ENCODE measurements around the gene SHOC2. TPM values are rescaled to one million over a fixed set of nuclear protein-coding genes. Genes with fewer than 3 reads are reported as not detected.
A peak's percentile ranks its signal among the peaks of the same experiment; 100 is the strongest.

The SHOC2 gene
- total RNA-seq, 2 experiments from 2014 or later, result 43.0 to 47.8 TPM

DNA sequence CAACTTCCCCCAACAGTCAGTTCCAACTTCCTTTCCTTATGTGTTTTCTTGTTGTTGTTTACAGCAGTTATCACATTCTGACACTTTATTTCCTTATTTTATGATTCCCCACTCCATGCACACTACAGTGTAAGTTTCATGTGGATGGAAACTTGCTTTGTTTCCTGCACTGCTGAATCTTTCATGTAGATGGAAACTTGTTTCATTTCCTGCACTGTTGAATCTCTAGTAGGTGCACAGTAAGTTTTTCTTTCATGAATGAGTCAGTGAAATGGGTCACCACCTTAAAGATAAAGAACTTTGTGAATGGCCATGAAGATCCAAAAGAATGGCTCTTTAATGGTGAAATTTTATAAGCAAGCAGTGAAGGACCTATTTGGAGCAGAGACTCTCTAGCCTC is 61.4 kb downstream of the SHOC2 start:
- H3K9me3 Mint-ChIP-seq, result peaks cover 13% of the 10 kb centered on the region
- ChIA-PET CTCF (no interaction called here), POLR2A (no interaction called here)
- H3K4me3 Mint-ChIP-seq, result no peak overlapping the region
- H3K27me3 Mint-ChIP-seq, result no peaks in the 10 kb centered on the region
- no peak for DNase-seq
- H3K36me3 Mint-ChIP-seq (ENCODE audit: low read depth), result peaks cover 44% of the 10 kb centered on the region
- peaks cover 26% of the 10 kb centered on the region for H3K4me1 Mint-ChIP-seq
- no peak overlapping the region for H3K27ac Mint-ChIP-seq

DNA sequence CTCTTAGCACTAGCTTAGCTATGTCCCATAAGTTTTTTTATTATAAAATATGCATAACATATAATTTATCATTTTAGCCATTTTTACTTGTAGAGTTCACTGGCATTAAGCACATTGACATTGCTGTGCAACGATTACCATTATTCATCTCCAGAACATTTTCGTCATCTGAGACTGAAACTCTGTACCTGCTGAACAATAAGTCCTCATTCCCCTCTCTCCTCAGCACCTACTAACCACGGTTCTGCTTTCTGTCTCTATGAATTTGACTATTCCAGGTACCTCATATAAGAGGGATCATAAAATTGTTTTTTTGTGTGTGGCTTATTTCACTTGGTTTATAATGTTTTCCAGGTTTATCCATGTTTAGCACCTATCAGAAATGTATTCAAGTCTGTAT is 64.1 kb downstream of the SHOC2 start:
- H3K4me3 Mint-ChIP-seq, result no peak overlapping the region
- CTCF ChIA-PET, result interaction anchor here (0.7 kb wide), 1 partner anchor 471 kb away, joined by 4 read pairs; no protein-coding TSS in a partner anchor
- DNase-seq, result no peak
- peaks cover 7% of the 10 kb centered on the region for H3K9me3 Mint-ChIP-seq
- H3K4me1 Mint-ChIP-seq, result peaks cover 26% of the 10 kb centered on the region
- H3K27me3 Mint-ChIP-seq, result no peaks in the 10 kb centered on the region
- POLR2A ChIA-PET, result no interaction called here
- no peak overlapping the region for H3K27ac Mint-ChIP-seq
- peaks cover 44% of the 10 kb centered on the region for H3K36me3 Mint-ChIP-seq (ENCODE audit: low read depth)

DNA sequence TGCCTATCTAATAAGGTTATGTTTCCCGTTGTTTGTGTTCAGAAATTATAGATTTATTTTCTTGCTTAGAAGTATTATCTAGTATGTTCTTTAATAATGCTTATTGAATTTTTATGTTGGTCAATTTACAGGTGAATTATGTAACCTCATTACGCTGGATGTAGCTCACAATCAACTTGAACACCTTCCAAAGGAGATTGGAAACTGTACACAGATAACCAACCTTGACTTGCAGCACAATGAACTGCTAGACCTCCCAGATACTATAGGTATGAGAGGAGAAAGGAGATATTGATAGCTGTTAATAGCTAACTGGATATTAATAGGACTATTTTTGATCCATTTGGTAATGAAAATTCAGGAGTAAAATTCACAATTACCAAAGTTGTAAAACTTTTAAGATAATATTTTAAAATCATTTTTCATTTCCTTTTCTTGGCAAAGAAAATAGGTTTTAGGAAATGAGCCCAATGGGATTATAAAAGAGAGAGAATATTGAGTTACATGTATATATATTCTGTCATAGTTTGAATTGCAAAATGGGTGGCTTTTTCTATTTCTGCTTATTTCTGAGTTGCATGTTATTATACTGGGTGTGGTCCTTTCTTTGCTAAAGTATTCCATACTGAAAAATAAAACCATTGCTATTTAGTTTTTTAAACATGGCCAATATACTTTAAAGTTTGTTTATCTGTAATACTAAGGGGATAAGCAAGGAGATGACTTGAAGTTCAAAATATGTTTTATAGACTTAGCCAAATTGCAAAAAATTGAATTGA is 66.3 kb downstream of the SHOC2 start:
- Mint-ChIP-seq H3K36me3 (ENCODE audit: low read depth) (peaks cover 44% of the 10 kb centered on the region), H3K4me3 (no peak overlapping the region), H3K27ac (no peak overlapping the region), H3K27me3 (no peaks in the 10 kb centered on the region), H3K9me3 (no peaks in the 10 kb centered on the region), H3K4me1 (peaks cover 11% of the 10 kb centered on the region)
- no peak for DNase-seq
- CTCF ChIA-PET, result interaction anchor here (1.1 kb wide), 1 partner anchor 8 kb away, joined by 3 read pairs; no protein-coding TSS in a partner anchor
- POLR2A ChIA-PET, result no interaction called here

DNA sequence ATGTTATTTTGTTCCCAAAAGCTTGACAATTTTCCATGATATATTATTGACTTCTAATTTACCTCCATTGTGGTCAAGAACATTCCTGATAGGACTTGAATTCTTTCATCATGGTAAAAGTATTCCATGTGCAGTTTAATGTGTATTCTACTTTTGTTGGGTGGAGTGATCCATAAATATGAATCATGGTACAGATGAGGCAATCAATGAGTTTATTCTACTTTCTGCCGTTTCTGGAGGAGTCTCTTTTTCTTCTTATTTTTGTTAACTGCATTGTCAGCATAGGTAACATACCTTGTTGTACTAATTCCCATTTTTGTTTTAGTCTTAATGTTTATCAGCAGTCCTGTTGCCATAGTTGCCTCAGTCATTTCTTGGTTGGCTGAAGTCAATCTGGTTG is 69.6 kb downstream of the SHOC2 start:
- no peak for DNase-seq
- Mint-ChIP-seq H3K27me3 (no peaks in the 10 kb centered on the region), H3K4me3 (no peak overlapping the region), H3K36me3 (ENCODE audit: low read depth) (peaks cover 40% of the 10 kb centered on the region), H3K27ac (no peak overlapping the region), H3K9me3 (no peaks in the 10 kb centered on the region), H3K4me1 (peaks cover 28% of the 10 kb centered on the region)
- POLR2A ChIA-PET, result no interaction called here
- CTCF ChIA-PET, result no interaction called here

DNA sequence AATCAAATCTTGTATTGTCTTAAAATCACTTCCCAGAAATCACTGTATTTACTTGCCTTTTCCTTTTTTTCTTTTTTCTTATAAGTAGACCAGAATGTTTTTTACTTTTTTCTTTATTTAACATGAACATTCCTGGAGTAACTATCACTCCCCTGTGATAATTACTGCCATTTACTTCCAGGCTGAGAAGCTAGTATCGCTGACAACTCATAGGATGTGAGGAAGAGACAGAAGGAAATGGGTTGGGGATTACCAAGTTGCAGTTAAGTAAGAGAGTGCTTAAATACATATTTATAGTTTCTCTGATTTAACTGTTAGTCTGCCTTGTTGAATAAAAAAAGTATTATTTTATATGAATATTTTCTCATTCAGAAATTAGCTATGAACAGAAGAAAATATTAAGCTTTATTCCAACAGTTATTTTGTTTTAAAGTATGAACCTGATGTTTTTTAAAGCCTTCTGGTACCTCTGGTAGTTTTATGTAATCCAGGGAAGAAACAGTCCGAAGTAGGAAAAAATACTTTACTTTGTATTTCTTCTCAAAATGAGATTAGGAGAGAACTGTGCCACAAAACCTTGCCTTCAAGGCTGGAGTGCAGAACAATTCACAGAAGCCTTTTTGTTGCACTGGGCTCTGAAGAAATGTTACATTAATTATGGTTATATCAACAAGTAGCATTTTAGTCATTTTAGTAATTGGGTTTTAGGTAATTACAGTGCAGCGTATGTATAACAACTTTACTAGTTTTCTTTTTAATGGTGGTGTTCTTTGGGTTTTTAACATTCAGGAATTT is 72.8 kb downstream of the SHOC2 start:
- no peak overlapping the region for H3K27ac Mint-ChIP-seq
- CTCF ChIA-PET, result no interaction called here
- peak overlapping the region; percentile 50 for H3K4me3 Mint-ChIP-seq
- peaks cover 36% of the 10 kb centered on the region for H3K36me3 Mint-ChIP-seq (ENCODE audit: low read depth)
- DNase-seq, result no peak
- no peaks in the 10 kb centered on the region for H3K9me3 Mint-ChIP-seq
- H3K4me1 Mint-ChIP-seq, result peaks cover 24% of the 10 kb centered on the region
- no peaks in the 10 kb centered on the region for H3K27me3 Mint-ChIP-seq
- POLR2A ChIA-PET, result interaction anchor here (0.6 kb wide), 1 partner anchor 10 kb away, joined by 8 read pairs; no protein-coding TSS in a partner anchor

DNA sequence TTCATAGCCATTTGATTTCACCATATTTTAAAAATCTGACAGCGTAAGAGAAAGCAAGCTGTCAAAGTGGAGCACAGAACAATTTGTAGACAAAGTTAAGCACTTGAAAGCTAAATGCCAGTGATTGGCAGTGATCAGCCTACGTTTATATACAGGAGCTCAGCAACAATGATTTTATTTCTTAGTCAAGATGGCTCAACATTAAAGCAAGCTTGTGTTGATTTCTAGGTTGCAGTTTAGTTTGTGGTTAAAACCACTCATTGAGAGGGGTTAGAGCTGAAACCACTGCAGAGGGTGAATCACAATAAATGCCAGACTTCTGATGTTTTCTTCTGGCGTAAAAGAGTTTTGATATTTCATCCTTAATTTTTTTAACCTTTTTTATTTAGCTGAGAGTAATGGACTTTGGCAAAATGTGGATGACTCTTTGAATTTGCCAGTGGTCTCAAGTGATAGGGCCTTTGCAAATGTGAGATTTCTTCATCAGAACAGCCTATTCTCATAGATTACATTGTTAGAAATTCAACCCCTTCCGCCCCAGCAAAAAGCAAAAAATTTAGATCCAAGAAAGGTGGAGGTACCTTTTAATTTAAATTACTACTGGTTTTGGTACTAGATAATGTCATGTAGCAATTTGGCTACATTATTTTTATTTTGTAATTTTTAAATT is 73.8 kb downstream of the SHOC2 start:
- Mint-ChIP-seq H3K36me3 (ENCODE audit: low read depth) (peaks cover 32% of the 10 kb centered on the region), H3K4me1 (peaks cover 24% of the 10 kb centered on the region), H3K4me3 (peak overlapping the region; percentile 50), H3K27me3 (no peaks in the 10 kb centered on the region), H3K9me3 (no peaks in the 10 kb centered on the region), H3K27ac (peak overlapping the region; percentile 13)
- POLR2A ChIA-PET, result interaction anchor here (0.7 kb wide), 1 partner anchor 220 kb away, joined by 3 read pairs; no protein-coding TSS in a partner anchor
- CTCF ChIA-PET, result no interaction called here
- DNase-seq, result peak; percentile 57

DNA sequence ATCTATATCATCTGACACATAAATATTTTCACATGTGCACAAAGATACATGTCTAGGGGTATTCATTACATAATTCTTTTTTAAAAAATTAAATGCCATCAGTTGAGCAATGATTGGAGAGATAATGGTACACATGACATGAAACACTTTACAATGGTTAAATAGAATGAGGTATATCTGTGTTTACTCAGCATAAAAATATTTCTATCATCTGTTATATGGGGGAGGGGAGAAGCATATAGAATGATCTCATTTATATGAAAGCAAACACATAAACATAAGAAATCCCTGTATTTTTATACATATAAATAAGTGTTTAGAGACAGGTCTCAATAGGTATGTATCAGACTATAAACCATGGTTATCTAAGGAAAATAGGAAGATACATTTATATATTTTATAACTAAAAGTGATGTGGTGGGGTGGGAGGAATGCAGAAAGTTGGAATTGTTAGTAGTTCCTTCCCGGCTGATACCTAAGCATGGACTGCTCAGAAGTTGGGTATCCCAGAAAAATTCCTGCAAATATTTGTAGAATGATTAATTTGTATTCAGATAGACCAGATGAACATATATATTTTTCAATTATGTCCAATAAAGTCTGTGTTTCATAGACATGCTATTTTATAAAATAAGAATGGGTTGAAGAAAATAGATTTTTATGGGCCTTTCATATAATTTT is 75.1 kb downstream of the SHOC2 start:
- no peak for DNase-seq
- Mint-ChIP-seq H3K9me3 (no peaks in the 10 kb centered on the region), H3K36me3 (ENCODE audit: low read depth) (peaks cover 25% of the 10 kb centered on the region), H3K4me1 (peaks cover 24% of the 10 kb centered on the region), H3K4me3 (no peak overlapping the region), H3K27ac (no peak overlapping the region), H3K27me3 (no peaks in the 10 kb centered on the region)
- POLR2A ChIA-PET, result no interaction called here
- CTCF ChIA-PET, result no interaction called here

DNA sequence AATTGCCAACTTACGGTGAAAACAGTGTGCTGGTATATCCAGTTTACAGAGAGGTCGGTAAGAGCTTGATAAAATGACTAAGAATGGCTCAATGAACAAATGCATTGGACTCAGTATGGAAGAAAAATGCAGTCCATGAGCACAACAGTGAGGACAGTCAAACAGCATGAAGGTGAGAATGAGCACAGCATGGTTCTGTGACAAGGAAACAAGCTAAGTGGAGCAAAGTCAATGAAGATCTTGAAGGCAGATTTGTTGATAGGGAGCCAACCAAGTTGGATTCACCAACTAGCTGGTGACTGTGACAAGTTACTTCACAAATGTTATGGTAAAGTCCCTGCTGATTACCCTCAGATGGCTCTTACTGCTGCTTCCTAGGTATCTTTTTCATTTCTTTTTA is 75.9 kb downstream of the SHOC2 start:
- Mint-ChIP-seq H3K27me3 (no peaks in the 10 kb centered on the region), H3K4me1 (peaks cover 24% of the 10 kb centered on the region), H3K9me3 (no peaks in the 10 kb centered on the region), H3K27ac (no peak overlapping the region), H3K4me3 (no peak overlapping the region), H3K36me3 (ENCODE audit: low read depth) (peaks cover 24% of the 10 kb centered on the region)
- ChIA-PET POLR2A (no interaction called here), CTCF (no interaction called here)
- no peak for DNase-seq

DNA sequence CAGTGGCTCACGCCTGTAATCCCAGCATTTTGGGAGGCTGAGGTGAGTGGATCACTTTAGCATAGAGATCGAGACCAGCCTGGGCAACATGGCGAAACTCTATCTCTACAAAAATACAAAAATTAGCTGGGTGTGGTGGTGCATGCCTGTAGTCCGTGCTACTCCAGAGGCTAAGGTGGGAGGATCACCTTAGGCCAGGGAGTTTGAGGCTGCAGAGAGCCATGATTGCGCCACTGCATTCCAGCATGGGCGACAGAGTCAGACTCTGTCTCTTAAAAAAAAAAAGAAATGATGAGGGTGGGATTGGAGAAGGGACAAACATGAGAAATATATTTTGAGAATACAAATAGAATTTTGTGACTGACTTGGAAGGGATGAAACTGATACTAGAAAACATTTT is 76.9 kb downstream of the SHOC2 start:
- ChIA-PET CTCF (interaction anchor here (0.6 kb wide), 1 partner anchor 588 kb away, joined by 3 read pairs; no protein-coding TSS in a partner anchor), POLR2A (no interaction called here)
- Mint-ChIP-seq H3K4me3 (no peak overlapping the region), H3K36me3 (ENCODE audit: low read depth) (peaks cover 25% of the 10 kb centered on the region), H3K27ac (no peak overlapping the region), H3K27me3 (no peaks in the 10 kb centered on the region), H3K4me1 (peaks cover 24% of the 10 kb centered on the region), H3K9me3 (no peaks in the 10 kb centered on the region)
- no peak for DNase-seq

DNA sequence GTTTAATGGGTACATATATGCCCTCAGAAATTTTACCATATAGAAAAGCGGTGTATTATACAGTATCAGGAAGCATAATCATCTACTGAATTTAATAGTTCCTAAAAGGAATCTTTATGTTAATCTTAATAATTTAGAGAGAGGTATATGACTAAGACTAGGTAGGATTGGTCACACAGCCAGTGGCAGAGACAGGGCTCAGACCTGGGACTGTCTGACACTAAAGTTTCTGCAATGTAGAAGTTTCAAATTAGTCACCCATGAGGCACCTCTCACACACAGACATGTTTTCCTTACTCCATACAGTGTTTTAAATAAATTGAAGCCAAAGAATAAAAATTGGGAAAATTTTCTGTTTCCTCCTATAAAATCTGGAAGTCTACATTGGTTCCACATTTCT is 84.6 kb downstream of the SHOC2 start:
- Mint-ChIP-seq H3K36me3 (ENCODE audit: low read depth) (peaks cover 36% of the 10 kb centered on the region), H3K27ac (no peak overlapping the region), H3K27me3 (no peaks in the 10 kb centered on the region), H3K4me3 (no peak overlapping the region), H3K9me3 (no peaks in the 10 kb centered on the region), H3K4me1 (no peaks in the 10 kb centered on the region)
- DNase-seq, result no peak
- ChIA-PET POLR2A (no interaction called here), CTCF (interaction anchor here (1.8 kb wide), 1 partner anchor 19 kb away, joined by 3 read pairs; no protein-coding TSS in a partner anchor)

DNA sequence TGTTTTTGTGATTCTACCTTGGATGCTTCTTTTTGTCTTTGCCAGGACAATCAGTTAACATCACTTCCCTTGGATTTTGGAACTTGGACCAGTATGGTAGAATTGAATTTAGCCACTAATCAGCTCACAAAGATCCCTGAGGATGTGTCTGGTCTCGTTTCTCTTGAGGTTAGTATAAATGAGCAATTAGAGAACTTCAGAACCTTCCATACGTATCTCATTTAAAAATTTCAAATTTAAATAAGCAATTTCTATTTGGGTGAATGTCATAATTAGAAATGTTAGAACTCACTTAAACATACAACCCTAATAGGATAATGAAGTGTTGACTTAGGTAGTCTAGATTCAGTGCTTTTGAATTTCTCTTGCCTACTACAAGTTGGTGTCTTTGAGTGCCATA is 88.1 kb downstream of the SHOC2 start:
- DNase-seq, result no peak
- Mint-ChIP-seq H3K27ac (no peak overlapping the region), H3K27me3 (no peaks in the 10 kb centered on the region), H3K36me3 (ENCODE audit: low read depth) (peaks cover 28% of the 10 kb centered on the region), H3K9me3 (no peaks in the 10 kb centered on the region), H3K4me1 (no peaks in the 10 kb centered on the region), H3K4me3 (no peak overlapping the region)
- CTCF ChIA-PET, result no interaction called here
- POLR2A ChIA-PET, result no interaction called here

DNA sequence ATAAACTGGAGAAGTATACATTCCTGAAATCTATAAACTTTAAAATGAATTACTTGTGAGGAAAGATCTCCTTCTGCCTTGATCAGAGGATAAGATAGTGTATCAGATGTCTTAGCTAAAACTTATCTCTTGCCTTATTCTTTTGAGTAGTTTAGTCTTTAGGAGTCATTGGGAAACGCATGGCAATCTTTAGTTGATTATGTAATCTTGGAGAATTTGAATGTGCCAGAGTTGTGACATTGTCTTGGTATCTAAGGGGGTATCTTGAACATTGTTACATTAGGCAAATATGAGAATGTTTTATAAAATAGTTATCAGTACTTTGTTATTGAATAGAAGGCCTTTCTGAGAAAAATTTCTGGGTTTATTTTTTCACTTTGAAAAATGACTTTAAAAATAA is 95.8 kb downstream of the SHOC2 start:
- DNase-seq, result no peak
- H3K27me3 Mint-ChIP-seq, result no peaks in the 10 kb centered on the region
- H3K36me3 Mint-ChIP-seq (ENCODE audit: low read depth), result peaks cover 29% of the 10 kb centered on the region
- no peak overlapping the region for H3K27ac Mint-ChIP-seq
- peaks cover 10% of the 10 kb centered on the region for H3K4me1 Mint-ChIP-seq
- H3K9me3 Mint-ChIP-seq, result no peaks in the 10 kb centered on the region
- ChIA-PET CTCF (no interaction called here), POLR2A (no interaction called here)
- no peak overlapping the region for H3K4me3 Mint-ChIP-seq

DNA sequence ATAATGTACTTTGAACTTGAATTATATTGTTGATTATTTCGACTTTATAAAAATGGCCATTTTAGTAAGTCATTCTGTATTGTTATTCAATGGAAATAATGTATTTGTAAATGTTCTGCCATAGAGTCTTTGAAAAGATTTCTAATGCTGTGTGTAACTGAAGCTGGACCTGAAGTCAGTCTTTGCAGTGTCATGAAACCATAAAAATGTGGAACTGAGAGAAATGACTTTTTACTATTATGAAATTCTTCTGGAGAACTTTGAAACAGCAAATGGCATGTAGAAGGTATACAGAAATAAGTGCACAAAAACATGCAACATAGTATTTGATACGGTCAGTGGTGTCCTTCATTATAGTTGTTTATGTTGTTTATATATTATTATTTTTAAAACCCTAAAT is 97.7 kb downstream of the SHOC2 start:
- DNase-seq, result no peak
- no peak overlapping the region for H3K4me3 Mint-ChIP-seq
- ChIA-PET POLR2A (no interaction called here), CTCF (no interaction called here)
- no peaks in the 10 kb centered on the region for H3K27me3 Mint-ChIP-seq
- no peak overlapping the region for H3K27ac Mint-ChIP-seq
- H3K4me1 Mint-ChIP-seq, result peaks cover 10% of the 10 kb centered on the region
- peaks cover 38% of the 10 kb centered on the region for H3K36me3 Mint-ChIP-seq (ENCODE audit: low read depth)
- no peaks in the 10 kb centered on the region for H3K9me3 Mint-ChIP-seq

Measured in activated CD4-positive, alpha-beta T cell treated with anti-CD3 and anti-CD28 coated beads, Interleukin-2, amount 10 ng/mL, durations not matched to agents 7 days and 5 days (primary cell).